AG09319 (cell line): ENCODE measurements around the gene NPRL2.

Experiments
- DNase-seq: peaks from one replicate; pipeline ENCODE4 v3.0.0-alpha.2; 2010; ENCODE audit warnings: low read depth; ENCODE audit errors: extremely low read depth
- CTCF ChIP-seq: IDR thresholded peaks from 2 replicates; pipeline ENCODE4 v1.5.1; 2011; ENCODE audit warnings: low read depth, mild to moderate bottlenecking, inconsistent platforms, low read length, moderate library complexity

The NPRL2 gene

GRCh38 chr3:50331364-50331907 is 19.1 kb downstream of the NPRL2 start:
- no peak for DNase-seq
- TF ChIP-seq CTCF: no peak

GRCh38 chr3:50330330-50330729 is 20.2 kb downstream of the NPRL2 start:
- no peak for TF ChIP-seq CTCF

GRCh38 chr3:50327943-50328691 is 22.5 kb downstream of the NPRL2 start, which contains the start of gene TUSC2:
Gene TUSC2, minus strand, starts transcription at chr3:50328223. Its CDS starts 124 bp downstream, at chr3:50328099.
- DNase-seq: peak; percentile 84

More at GRCh38 chr3:50330330-50330729, 20.2 kb downstream of the NPRL2 start:
- no peak for DNase-seq

GRCh38 chr3:50327129-50327528 is 23.4 kb downstream of the NPRL2 start:
- no peak for DNase-seq
- TF ChIP-seq CTCF: no peak

More at GRCh38 chr3:50327943-50328691, 22.5 kb downstream of the NPRL2 start, which contains the start of gene TUSC2:
- TF ChIP-seq CTCF: no peak

- DNase-seq: no peak
- TF ChIP-seq CTCF: no peak
Measured at GRCh38 chr3:50326182-50326541, 24.4 kb downstream of the NPRL2 start.

- DNase-seq: no peak
- TF ChIP-seq CTCF: no peak
Measured at GRCh38 chr3:50325497-50326181, 24.9 kb downstream of the NPRL2 start.

- no peak for DNase-seq
- no peak for TF ChIP-seq CTCF
Measured at GRCh38 chr3:50325113-50325480, 25.5 kb downstream of the NPRL2 start.
